ENCODE results near the gene PDHB.
"Not testable (repeated sequence)": the region's sequence is repeated elsewhere in the genome, so short reads cannot be mapped to it uniquely, and the experiment has no call there.

Gene PDHB

DNA sequence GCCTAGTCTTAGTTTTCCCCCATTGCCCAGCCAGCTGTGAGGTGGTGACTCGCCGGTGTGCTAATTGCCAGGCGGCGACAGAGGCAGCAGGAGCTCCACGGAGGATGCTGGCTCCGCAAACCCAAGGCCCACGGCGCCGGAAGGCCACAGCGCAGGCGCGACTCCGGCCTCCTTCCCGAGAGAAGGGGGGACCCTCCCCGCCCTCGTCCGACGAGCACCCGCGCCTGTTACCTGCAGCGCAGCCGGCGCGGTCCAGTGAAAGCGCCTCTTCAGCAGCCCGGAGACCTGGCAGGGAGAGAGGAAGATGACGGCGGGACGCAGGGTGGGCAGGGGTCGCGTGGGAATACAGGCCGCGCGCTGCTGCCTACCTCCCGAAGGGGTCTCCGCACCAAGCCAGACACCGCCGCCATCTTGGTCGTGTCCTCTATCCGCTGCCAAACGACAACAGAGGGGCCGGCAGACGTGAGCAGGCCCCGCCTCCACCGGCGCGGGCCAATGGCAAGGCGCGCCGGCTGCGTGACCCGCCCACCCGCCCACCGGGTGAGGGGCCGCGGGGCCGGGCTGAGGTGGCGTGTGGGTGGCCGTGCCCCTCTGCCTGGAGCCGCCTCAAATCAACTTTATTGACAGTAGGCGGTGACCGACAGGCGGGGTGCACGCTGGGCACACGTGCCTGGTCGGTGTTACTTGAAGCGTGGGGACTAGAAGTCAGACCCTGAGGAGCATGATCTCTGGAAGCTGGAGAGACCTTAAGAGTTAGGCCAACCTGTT, at the start of gene PDHB:
Gene PDHB, minus strand, starts transcription at position 433 of the 768 bp plus-strand sequence. Its CDS starts 23 bp downstream, at position 410.
- peak; percentile 71 for DNase-seq

DNA sequence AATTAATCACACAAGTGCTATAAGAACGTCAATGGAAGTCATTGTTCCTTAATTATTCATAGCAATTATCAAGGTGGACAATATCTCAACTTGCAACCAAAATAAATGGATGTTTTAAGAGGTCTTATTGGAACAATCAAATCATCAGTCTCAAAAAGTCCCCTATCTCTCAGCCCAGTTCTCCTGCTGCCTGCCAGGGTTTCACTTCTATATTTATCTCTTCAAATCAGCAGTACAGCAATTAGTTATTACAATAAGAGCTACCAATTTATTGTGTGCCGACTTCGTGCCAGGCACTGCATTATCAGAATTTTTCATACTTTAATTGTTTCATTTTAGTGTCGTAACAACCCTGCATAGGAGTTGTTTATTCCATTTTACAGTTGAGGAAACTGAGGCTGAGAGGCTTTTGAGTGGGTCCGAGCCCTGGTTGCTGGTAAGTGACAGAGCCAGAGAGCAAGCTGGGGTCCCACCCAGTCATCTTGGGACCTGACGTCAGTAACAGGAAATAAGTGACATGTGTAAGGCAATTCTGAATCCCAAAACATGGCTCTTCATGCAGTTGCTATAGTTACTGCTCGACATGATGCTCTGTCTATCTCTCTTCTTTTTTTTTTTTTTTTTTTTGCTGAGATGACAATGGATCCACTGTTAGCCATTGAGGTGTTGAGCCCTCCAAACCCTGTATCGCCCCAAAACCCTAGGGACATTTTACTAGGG, 49.4 kb upstream of the PDHB start:
- DNase-seq, result no peak

DNA sequence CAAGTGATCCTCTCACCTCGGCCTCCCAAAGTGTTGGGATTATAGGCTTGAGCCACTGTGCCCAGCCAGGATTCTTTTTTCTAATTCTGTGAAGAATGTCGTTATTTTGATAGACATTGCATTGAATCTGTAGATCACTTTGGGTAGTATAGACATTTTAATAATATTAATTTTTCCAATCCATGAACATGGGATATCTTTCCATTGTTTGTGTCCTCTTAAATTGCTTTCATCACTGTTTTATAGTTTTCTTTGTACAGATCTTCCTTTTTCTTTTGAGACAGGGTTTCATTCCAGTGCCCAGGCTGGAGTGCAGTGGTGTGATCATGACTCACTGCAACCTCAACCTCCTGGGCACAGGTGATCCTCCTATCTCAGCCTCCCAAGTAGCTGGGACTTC, 46.7 kb upstream of the PDHB start:
- no peak for DNase-seq

DNA sequence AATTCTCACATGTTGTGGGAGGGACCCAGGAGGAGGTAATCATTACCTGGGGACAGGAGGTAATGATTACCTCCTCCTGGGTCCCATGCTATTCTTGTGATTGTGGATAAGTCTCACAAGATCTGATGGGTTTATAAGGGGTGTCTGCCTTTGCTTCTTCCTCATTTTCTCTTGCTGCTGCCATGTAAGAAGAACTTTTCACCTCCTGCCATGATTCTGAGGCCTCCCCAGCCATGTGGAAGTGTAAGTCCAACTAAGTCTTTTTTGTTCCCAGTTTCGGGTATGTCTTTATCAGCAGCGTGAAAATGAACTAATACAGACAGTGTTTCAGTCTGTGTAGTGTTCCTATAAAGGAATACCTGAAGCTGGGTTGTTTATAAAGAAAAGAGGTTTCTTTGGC, 45.1 kb upstream of the PDHB start:
- DNase-seq, result no peak

DNA sequence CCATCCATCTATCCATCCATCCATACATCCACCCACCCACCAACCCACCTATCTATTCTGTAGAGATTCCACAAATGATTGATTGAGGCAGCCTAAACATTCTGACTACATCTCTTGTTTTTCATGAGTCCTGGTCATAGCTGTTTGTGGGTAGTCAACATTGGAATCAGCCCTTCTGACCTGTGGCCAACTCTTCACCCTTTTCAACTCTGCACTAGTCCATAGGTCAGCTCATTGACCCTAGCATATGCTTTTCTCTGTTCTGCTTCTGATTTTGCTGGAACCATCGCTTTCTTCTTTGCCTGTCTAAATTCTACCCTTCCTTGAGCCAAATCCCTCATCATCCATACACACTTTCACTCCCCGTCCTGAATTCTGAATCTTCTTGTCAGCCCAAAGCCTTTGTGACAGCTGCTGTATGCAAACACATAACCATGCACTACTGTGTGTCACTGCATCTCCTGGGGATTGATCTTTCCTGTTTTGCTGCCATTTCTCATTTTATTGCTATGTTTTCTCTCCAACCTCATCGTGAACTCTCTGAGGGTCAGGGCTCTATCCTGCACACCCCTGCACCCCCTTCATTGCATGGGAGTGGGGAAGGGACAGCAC, 41.4 kb upstream of the PDHB start:
- no peak for DNase-seq

DNA sequence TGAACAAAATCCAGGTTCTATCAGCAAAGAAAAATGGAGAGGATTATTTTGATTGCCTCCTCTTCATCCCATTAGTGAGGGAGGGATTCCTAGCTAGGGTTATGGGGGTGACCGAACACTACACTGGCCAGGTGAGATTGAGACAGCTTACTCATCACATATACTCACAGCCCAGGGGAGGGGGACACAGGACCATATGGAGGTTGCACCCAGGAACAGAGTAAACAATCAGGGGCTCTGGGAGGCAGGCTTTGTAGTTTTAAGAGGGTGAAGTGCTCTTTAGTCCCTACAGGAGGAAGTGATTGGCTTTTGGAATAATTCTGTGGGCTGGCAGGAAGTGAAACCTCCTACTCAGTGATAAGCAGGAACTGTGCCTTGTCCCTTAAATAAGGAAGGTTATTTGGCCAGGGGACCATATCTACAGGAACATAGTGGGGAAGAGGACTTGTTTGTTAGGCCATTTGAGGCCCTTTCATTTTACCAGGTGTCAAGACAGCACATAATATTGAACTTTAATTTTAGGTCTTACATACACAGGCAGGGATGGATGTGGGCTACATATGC, 40.8 kb upstream of the PDHB start:
- DNase-seq, result peak; percentile 41

DNA sequence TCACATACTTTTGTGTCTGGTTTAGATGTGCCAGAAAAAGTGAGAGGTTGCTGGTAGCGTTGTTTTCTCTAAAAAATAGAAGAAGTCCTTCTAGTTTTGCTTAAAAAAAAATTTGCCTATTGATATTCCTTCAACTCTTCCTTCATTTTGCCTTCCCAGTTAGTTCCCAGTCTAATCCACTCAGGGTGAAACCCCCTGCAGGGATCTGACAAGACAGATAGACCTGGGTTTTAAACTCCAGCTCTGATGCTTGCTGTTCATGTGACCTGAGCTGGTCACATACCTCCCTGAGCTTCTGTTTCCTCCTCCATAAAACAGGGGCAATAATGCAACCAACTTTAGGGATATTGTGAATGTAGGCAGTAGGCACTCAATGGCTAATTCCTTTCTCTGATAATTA, 39.6 kb upstream of the PDHB start:
- no peak for DNase-seq

DNA sequence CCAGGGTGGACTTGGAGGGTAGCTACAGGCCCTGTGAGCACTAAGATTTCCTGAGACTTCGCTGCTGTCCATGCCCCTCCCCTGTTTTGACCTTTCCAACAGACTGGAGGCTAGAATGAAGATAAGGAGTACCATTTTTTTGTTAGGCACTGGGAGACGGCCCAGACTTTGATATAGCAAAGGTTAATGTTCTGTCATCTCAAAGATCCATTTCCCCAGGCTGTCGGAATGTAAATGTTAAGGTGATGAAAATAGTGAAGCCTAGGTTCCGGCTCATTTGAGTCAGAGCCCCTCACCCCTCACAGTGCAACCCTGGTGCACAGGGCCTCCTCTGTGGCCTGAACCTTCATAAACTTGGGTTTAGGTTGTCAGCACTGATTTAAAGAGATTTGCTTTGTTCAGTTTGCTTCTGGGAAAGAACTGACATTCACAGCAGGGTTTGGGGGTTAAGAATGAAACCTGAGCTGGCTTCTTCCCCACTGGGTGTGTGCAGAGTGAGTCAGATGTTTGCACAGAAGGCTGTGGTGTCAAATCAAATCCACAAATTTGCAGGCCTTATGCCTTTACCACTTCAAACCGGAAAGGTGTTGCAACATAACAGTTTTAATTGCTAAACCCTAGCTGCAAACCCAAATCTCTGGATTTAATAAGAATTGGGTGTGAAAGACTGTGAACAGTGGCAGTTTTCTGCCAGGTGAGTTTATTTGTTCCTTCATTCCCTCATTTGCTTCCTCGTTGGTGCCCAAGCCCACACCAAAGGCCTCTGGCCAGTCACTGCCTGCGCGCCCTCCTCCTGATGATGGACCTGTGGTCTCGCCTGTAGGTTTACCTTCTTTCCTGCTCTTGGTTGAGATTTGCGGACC, 37.6 kb upstream of the PDHB start:
- peak; percentile 68 for DNase-seq

DNA sequence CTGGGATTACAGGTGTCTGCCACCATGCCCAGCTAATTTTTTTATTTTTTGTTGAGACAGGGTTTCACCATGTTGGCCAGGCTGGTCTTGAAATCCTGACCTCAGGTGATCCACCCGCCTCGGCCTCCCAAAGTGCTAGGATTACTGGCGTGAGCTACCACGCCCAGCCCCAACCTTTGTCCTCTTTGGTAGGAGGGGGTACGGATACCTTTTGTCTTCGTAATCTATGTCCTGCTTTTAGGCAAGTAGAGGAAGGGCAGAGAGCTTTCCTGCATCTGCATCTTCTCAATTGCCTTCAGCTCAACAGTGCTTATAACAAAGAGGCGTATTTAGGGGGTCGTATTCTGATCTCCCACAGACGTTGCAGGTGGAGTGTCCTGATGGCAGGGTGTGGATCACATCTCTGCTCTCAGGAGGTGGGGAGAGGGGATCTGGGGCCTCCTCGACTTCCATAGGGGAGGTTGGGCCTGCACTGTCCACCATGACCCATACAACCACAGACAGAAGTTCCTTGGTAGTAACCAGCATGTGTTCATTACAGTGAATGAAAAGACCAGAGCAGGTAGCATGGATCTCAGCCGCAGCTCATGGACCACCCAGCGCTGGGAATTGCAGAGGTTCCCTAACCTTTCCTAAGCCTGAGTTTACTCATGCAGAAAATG, 36.9 kb upstream of the PDHB start:
- DNase-seq, result no peak

DNA sequence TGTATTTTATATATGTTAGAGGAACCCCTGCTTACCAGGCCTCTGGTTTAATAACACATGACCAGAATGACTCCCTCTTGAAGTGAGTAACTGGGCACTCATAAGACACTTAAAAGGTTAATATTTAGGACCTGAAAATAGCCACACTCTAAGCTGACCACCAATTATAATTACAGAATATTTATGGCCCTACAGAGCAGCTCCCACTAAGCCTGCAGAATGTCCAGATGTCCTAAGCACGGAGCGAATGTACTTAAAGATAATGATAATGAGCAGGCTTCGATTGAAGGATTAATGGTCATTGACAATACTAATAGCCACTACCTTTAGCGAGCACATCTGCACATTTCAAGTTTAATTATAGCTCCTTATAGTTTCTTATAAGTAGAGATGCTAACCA, 35.5 kb upstream of the PDHB start:
- DNase-seq, result peak; percentile 91

DNA sequence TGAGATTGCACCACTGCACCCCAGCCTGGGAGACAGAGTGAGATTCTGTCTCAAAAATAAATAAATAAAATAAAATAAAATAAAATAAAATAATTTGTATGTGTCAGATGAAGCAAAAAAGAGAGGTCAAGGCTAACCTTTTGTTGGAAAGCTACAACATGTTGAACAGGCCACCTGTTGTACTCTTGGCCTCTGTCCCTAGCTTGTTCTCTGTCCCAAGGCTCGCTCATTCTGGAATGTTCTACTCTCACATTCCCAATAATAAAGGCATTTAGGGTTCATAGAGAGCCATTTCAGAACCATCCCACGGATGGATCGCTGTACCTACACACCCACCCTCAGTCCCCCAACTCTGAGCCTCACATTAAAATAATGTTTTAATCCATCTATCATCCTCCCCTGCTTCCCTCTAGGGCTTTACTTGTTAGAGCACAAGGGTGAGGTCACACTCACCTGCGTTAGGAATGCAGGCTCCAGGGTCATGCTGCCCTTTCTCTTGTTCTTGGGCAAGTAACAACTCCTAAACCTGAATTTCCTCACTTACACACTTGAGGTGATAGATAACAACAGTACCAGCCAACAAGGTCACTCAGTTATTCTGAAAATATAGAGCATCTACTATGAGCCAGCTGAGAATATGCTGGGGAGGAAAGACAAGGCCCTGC, 33.4 kb upstream of the PDHB start:
- no peak for DNase-seq

DNA sequence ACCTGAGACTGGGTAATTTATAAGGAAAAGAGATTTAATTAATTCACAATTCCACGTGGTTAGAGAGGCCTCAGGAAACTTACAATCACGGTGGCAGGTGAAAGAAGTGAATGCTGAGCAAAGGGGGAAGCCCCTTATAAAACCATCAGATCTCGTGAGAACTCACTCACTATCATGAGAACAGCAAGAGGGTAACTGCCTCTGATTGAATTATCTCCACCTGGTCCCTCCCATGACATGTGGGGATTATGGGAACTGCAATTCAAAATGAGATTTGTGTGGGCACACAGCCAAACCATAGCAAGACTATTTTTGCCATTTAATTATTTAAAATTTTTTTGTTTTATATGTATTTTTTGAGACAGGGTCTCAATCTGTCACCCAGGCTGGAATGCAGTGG, 31.2 kb upstream of the PDHB start:
- DNase-seq, result no peak

DNA sequence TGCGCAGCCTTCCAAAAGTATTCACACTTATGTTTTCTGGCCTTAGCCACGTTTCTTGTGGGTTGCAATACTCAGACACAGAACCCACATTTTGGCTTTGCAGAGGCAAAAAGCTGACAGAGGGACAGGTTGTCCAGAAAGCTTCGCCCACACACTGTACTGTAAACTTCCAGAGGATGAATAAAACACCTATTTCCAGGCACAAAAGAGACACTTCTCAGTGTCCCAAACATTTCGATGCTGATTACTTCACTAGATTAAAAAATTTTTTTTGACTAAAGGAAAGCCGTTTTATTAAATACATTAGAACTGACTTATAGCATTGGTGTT, 30.3 kb upstream of the PDHB start:
- no peak for DNase-seq

DNA sequence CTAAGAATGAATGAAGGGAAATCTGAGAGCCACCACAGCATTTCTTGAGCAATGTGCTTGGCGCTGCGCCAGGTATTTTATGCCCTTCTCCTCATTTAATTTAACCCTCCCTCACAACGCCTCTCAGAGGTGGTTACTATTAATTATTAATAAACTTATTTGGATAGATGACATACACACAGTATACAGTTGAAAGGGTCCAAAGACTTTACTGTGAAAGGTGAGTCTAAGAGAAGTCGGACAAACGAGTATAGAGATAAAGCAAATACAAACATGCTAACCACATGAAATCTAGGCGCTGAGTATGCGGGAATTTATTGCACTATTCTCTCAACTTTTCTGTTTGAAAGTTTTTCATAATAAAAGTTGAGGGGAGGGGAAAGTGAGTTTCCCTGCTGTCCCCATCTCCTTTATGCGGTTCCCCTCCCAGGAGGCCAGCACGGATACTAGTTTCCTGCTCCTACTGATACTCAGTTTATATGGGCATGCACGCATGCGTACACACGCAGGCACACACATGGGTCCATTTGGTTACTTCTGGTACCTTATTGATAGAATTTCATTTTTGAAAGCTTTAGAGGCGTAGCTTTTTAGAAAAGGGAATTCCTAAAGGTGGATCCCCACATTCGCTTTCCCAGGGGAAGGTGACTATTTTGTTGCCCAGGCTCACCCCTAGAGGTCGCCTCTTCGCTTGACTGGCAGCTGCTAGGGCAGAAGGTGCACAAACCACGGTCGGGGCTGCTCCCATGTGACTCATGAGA, 29.7 kb upstream of the PDHB start:
- no peak for DNase-seq

DNA sequence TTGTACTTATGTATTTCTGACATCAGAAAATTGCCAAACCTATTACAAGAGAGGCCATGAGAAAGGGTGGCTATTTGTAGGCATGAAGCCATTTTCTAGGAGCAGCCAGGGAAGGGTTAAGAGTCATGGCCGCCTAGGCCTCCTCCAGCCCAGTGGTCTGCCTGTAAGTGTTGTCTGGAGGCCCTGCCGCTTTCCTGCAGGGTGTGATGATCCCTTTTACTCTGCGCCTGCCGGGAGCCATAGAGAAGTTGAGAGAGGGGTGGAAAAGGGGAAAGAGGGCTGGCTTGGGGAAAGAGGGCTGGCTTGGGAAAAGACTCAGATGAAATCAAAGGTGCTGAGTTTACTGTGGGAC, 29.2 kb upstream of the PDHB start:
- DNase-seq, result no peak

DNA sequence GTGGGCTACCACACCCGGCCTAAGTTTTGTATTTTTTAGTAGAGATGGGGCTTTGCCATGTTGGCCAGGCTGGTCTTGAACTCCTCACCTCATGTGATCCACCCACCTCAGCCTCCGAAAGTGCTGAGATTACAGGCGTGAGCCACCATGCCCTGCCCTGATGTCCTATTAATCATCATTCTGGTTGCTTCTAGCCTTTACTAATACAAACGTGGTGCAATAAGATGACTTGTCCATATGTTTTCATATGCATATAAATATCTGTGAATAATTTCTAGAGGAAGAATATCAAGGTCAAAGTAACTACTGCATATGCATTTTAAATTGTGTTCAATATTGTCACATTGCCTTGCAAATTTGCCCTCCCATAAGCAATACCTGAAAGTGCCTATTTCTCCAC, 25.5 kb upstream of the PDHB start:
- no peak for DNase-seq

DNA sequence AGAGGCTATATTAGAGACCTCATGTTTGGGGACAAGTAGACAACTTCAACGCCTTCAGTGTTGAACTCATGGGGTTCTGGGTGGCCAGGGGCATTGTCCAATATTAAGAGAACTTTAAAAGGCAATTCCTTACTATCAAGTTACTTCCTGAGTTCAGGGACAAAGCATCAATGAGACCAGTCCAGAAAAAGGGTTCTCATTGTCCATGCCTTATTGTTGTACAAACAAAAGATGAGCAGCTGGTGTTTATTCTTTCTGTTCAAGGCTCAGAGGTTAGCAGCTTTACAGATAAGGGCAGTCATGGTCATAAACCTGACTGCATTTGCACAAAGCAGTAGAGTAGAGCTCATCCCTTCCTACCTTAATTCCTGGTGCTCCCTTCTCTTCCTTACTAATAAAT, 18.5 kb upstream of the PDHB start:
- DNase-seq, result no peak

DNA sequence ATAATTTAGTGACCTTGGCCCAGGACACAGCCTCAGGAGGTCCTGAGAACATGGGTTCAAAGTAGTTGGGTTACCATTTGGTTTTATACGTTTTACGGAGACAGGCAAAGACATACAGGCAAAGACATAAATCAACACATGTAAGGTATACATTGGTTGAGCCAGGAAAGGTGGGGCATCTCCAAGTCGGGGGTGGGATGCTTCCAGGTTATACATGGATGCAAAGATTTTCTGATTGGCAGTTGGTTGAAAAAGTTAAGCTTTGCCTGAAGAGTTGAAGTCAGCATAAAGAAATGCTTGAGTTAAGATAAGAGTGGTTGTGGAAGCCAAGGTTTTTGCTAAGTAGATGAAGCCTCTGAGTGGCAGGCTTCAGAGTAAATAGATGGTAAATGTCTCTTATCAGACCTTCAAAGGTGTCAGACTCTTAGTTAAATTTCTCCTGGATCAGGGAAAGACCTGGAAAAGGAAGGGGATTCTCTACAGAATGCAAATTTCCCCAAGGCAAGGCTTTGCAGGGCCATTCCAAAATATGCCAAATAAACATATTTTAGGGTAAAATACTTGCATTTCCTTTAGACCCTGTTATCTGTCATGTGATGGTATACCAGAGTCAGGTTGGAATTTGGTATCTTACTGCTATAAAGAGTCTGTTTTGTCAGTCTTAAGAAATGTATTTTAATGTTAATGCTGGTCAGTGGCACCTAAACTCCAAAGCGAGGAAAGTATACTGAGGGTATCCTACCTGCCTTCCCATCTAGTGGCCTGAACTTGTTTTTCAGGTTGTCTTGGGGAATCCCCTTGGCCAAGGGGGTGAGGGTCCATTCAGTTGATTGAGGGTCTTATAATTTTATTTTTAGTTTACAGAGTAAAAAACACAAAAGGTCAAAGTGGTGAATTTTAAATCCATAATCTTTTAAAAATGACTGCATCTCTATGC, 8.2 kb upstream of the PDHB start:
- no peak for DNase-seq

DNA sequence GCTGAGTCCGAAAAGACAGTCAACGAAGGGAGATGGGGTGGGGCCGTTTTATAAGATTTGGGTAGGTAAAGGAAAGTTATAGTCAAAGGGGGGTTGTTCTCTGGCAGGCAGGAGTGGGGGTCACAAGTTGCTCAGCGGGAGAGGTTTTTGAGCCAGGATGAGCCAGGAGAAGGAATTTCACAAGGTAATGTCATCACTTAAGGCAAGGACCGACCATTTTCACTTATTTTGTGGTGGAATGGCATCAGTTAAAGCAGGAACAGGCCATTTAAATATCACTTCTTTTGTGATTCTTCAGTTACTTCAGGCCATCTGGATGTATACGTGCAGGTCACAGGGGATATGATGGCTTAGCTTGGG, 7.3 kb upstream of the PDHB start:
- DNase-seq, result not testable (repeated sequence)

DNA sequence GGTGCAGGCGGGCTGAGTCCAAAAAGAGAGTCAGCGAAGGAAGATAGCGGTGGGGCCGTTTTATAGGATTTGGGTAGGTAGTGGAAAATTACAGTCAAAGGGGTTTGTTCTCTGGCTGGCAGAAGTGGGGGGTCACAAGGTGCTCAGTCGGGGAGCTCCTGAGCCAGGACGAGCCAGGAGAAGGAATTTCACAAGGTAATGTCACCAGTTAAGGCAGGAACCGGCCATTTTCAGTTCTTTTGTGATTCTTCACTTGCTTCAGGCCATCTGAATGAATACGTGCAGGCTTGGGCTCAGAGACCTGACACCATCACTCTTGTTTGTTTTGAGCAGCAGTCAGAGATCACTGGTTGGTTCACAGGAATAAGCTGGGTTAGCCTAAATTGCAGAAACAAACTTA, 3.6 kb upstream of the PDHB start:
- DNase-seq, result not testable (repeated sequence)

All from NCI-H524 treated with DMSO at 0.1 percent for 48 hours (cell line).